Forelimb muscle (tissue), 1 donor: ENCODE measurements around the gene PDE11A. TPM values are rescaled to one million over a fixed set of nuclear protein-coding genes. Genes with fewer than 3 reads are reported as not detected.
"Not testable (repeated sequence)": the region's sequence is repeated elsewhere in the genome, so short reads cannot be mapped to it uniquely, and the experiment has no call there.

ENCODE experiments used
- DNase-seq: peaks from one replicate; pipeline ENCODE4 v3.0.0-alpha.2; 2013; ENCODE audit warnings: low read depth
- polyA plus RNA-seq: library from polyadenylated mRNA; unstranded; fragments of 120-200 nt; gene quantifications from one replicate; pipeline ENCODE4 v1.2.1, GENCODE V29; 2013; ENCODE audit not compliant: insufficient read length

The PDE11A gene
- polyA plus RNA-seq, 1 donor: 1.00 TPM

DNA sequence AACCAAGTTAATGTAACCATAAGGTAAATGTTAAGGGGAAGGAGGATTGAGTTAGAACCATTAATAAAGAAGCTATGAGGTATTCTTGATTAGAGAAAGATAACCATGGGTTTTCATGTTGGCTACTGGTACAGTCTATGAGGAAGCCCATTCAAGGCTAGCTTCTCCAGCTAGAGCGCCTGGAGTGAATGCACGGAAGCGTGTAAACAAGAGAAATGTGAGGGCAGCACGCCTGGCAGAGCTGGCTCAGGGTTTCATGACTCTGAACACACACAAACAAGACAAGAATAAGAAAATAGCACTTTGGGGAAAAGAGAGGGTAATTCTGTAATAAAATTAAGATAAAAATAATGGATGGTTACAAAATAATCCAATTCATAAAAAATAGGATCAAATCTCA, 255.3 kb downstream of the PDE11A start:
- no peak for DNase-seq

DNA sequence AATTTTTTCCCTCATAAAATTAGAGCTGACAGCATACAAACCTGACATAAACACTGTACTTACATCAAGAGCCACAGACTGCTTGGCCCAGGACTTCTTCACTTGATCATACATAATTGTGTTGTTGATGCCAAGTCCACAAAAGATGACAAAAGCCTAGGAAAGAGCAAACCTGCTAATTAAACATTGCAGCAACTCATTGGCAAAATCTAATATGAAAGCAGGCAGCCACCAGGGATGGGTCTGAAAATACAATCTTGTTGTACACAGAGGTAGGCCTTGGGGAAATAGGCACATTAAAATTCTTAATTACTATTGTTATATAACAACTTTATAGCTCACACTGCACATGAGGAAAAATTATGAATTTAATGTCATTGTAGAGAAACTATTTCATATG, 255.8 kb downstream of the PDE11A start:
- no peak for DNase-seq

DNA sequence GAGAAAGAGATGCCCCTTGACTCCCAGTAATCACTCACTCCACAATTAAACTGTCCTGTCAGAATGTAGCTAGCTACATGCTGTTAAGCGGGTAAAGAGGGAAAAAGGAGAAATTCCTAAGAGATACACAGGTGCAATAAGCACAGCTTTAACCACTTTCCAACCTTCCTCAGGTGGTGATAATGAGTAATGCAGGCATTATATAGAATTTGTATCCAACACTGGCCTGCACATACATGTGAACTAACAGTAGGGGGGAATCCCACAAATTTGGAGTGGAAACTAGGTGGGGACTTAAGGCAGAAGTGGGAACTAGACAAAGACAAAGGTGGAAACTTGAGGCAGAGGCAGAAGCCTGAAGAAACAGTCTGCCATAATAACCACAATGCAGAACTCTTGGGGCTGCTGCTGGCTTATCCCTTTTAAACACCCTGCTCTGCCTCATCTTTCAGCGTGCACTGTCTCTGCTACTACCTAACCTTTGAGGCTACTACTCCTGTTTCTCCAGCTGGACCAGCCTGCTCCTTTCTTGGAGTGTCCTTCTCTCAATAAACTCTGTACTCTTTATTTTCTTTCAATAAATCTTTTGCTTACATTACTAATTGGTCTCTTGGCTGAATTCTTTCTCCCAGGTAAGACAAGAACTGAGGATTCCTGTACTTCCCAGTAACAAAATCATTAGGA, 259.7 kb downstream of the PDE11A start:
- DNase-seq: no peak

DNA sequence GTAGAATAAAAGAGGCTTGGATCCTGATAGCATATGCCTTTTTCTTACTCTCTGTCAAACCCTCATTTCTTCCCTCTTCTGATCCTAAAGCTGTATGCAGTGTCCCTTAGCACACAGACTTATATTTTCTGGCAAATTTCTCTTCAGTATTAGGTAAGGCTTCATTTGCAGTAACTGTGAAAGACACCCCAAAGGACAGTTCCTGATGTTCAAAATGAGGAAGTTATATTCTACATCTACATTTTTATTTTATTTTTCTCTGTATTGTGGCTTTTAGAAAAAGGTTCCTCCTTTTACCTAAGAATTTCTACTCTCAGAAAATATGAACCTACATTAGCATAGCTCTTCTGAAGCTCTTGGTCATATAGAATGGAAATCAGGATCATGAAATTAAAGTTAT, 261.7 kb downstream of the PDE11A start:
- DNase-seq: no peak

DNA sequence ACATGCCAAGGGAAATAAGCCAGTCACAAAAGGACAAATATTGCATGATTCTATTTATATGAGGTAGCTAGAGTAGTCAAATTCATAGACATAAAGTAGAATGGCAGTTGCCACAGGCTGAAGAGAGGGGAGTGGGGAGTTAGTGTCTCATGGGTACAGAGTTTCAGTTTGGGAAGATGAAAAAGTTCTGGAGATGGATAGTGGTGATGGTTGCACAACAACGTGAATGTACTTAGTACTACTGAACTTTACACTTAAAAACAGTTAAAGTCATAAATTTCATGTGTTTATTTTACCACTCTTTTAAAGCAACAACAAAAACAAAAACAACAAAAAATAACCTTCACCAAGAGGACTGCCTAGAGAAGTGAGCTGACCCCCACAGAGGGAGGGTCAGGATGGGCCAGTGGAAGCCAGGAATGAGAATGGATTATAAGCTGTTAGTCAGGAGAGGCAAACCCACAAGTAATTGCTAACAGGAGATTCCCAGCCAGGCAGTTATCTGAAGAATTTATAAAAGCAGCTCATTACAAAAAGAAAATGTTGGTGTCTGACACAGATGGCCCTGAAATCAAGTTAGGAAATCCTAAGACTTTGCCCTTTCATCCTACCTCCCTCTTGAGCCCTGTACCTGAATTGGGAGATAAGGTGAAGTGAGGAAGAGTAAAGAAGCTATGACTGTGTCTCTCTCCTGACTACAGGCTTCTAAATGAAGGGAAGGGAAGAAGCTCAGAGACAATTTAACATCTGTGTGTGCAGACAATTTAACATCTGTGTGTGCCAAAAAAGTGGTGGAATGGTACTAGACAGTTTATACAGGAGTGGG, 263.4 kb downstream of the PDE11A start:
- no peak for DNase-seq

DNA sequence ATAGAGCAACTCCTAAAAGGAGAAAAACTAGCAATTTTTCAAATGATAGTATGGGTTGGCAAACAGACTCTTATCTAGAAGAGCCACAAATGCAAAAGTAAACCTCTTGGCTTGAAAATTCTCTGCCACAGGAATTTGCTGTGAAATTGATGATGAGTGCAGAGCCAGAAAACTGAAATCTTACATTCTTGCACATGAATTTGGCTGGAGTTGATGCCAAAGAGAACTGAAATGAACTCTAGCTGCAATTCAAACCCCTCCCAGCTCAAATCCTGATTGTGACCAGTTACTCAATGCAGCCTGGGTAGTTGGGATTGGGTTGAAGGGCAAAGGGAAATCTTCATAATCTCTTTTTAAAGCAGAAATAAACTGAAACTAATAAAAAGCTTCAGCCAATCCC, 266.6 kb downstream of the PDE11A start:
- no peak for DNase-seq

DNA sequence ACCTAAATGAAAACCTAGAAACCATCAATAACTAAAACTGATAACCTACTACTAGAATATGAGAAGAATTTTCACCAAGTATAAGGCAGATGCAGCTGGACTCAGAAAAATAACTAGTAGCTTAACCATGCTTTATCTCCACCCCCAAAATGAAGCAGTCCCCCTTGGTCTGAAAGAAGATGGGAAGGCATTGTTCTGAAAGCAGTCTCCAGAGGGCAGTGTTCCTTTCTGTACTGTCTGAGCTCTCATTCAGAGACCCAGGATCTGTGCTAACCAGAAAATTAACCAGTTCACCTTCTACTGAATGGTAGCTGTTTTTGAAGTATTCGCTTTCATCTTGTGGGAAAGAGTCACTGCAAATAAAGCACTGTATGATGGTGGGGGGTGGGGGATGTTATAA, 273.0 kb downstream of the PDE11A start:
- DNase-seq: no peak

DNA sequence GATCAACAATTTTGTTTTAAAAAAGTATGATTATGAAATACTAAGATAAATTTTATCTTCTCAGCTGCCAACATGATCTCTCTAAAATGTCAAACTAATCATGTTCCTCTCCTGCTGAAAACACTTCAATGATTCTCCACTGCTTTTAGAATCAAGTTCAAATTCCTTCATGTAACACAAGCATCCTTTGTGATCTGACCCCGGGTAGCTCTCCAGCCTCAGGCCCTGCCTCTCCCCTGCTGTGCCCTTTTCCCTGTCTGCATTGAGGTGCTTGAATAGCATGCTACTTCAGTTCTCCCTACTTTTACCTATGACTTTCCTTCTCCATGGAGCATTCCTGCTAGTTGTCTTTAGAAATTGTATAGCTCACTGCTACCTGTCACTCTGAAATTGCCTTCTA, 274.8 kb downstream of the PDE11A start:
- DNase-seq: no peak

DNA sequence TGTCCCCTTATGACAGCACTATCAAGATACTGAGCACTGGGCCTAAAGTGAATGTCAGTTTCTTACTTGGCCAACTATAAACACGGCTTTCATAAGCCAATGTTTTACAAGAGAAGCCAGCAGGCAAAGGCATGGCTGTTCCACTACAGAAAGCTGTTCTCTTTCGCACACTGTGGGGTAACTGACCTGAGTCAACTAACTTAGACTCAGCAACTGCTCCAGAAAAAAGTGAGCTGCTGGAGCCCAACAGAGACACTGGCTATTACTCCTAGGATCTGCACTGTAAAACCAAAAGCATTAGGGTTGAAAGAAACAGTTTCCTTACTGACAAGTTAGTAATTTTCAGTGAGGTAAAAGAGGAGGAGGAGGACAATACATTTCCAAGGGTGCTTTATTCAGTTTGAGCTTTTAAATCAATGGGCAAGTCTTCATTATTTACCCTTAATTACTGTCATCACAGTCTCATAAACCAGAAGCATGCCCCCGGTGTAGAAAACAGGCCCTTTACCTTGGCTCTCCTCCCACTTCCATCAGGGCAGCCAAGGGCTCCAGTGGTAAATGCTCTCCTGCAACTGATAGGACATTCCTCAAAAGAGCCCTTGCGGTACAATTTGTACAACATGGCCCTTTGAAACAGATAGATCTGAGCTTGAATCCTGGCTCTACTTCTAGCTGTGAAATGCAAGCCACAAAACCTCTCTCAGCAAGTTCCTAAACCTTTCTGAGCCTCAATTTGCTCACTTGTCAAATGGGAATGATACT, 275.7 kb downstream of the PDE11A start:
- no peak for DNase-seq

DNA sequence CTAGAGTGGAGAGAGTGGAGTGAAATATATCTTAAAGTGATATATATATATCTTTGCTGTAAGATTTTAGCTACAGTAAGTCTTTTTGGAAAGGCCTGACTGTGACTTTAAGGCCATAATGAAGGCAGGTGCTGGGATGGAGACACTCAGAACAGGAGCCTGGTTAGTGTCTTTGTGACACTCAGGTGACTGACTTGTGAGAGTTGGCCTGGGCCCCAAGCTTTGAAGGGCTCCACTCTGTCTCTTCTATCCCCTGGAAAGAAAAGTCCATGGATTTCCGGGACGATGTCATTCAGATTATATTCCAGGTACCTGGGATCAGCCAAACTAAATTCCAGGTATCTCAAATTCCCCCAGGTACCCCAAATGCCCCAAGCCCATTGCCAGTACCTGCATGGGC, 276.6 kb downstream of the PDE11A start:
- DNase-seq: no peak

DNA sequence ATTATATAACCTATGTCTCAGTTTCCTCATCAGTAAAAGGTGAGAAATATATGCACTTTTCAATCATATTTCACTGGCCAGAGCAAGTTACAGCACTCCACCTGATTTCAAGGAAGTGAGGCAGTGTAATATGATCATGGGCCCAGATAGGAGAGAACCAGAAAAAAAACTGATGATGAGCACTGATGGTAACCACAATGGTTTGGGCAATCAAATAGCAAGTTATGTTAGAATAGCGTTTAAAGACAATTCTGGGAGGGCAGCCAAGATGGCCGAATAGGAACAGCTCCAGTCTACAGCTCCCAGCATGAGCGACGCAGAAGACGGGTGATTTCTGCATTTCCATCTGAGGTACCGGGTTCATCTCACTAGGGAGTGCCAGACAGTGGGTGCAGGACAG, 287.4 kb downstream of the PDE11A start:
- DNase-seq: not testable (repeated sequence)

DNA sequence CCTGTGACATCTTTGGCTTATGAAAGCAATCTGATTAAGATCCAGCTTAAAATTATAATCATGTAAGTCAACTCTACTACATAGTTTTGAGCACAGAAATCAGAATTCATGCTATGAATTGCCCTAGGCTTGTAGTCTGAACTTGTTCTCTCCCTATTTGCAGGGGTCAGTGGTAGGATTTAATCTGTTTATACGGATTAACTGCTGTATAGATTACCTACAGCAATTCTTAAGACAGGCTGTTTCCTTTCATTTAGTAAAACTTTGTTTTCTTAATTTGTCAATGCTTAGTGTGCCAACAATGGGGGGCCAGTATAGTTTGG, 287.9 kb downstream of the PDE11A start:
- no peak for DNase-seq

DNA sequence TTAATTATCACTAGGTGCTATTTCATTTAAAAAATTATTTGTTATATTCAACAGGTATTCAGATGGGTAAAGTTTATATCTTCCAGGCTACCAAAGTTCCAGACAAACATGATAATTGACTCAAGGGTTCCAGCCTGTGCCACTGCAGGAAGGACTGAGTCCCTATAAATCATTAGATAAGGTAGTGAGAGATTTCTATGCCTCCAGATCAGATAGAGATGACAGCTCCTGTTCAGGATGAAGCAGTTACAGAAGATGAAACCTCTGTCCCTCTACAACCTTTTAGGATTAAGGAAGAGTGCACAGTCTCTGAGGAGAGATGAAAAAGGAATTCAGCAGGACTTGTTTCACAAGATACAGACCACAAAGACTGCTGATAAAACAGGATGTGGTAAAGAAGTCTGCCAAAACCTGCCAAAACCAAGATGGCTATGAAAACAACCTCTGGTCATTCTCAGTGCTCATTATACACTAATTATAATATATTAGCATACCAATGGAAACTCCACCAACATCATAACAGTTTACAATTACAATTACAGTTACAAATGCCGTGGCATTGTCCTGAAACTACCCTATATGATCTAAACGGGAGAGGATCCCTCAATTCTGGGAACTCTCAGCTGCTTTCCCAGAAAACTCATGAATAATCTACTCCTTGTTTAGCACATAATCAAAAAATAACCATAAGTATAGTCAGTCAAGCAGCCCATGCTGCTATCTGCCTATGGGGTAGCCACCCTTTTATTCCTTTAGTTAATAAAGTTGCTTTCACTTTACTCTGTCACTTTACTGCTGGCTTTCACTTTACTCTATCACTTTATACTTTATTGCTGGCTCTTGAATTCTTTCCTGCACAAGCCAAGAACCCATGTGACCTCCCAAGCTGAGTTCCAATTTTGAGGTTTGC, 288.5 kb downstream of the PDE11A start:
- DNase-seq: peak; percentile 11

DNA sequence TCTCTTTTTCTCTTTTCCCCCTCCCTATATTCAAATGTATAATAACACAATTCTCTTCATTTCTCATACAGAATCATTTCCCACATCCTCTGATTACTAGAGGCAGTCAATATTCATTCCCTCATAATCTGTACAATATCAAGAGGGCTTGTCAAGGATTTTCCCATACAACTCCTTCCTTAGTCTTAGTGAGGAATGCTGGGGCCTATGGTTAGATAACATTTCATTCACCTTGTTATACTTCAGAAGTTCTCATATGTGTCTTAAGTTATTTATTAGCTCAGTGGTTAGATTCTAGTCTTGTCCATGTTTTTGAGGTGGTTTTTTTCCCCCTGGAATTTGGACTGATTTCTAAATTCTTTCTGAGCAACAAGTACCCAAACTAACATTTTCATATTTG, 289.5 kb downstream of the PDE11A start:
- DNase-seq: no peak

DNA sequence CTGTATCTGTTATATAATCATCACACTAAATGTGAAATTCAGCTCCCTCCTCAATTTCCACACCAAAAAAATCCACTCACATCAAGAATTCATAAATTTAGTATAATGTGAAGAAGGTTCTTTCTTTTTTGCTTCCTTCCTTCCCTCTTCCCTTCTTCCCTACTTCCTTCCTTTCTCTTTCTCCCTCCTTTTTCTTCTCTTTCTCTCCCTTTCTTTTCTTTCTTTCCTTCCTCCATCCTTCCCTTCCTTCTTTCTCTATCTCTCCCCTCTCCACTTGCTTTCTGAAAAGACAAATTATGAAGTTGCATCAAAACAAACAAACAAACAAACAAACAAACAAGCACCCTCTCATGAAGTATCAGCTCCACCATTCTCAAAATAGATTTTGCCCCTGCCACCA, 290.0 kb downstream of the PDE11A start:
- no peak for DNase-seq

DNA sequence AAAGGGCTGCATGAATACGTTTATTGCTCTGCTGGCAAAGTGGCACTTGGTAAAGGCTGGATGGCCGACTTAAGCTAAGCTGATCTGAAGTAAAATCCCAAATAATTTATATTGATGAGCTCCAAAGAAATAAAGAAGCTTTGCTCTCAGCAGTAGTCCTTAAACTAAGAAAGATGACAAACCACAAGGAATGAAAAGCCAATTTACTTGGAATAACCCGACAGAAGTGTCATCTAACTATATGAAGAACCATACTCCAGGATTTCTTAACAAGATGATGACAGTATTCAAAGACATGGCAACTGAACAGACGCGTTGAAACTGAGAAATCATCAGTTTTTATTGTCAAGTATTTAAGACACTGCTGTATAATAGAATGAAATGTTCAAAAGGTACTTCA, 294.1 kb downstream of the PDE11A start:
- no peak for DNase-seq

DNA sequence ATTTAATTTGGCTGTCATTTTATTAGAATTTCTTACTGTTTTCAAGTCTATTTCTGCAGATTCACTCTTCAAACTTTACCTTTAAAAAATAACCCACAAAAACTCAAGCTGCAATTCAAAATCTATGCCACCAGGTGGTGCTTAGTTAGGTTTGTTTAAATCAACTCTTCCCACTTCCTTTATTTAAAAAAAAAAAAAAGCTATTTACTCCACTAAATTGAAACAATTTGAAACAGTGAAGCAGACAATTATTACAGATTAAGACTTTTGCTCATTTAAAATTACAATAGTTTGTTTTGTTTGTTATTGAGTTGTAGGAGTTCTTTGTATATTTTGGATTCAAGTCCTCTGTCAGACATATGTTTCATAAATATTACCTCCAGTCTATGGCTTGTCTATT, 300.0 kb downstream of the PDE11A start:
- no peak for DNase-seq

DNA sequence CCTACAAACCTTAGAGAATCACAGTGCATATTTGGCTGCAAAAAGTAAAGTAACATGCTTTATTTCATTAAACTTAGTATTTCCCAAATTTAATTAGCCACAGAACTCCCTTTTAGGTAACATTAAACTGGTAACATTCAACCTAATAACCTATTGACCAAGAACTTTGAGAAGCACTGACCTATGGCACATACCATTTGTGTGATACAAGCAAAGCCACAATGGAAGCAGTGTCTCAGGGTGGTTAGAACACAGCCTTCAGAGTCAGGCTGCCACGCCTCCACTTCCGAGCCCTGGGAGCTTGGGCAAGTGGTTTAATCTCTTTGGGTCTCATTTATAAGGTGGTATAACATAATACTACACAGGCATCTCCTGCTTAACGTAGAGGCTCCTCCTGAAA, 301.4 kb downstream of the PDE11A start:
- DNase-seq: no peak

DNA sequence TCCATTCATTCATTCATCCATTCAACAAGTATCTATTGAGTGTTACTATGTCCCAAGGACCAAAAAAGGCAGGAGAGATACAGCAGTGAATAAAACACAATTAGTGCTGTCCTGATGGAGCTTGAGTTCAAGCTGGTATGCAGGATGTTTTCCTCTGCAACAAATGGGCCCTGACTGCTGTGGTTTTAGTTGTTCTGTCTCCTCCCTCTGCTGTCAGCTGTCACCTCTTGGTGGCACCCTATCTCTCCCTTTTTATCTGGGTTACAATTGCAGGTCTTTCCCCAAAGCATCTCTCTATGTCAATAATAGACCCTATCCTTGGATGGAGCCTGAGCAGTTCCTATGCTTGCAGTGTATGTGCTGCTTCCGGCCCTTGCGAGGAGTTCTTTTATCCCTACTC, 304.8 kb downstream of the PDE11A start:
- DNase-seq: no peak

DNA sequence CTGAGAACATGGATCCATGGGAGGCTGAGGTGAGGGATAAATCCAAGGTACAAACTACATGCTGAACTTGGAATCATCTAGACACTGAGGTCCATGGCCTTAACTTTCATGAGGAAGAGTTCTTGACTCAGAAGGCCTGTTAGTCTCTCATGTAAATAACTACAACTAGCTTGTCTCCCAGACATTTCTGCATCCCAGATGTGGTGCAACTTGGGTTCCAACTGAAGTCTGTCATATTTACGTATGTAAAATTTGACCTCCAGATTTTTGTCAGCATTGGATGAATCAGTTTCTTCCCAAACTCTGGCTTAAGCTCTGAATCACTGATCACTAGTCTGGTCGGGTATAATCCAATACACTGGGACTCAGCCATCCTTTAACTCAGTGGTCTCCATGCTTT, 306.9 kb downstream of the PDE11A start:
- no peak for DNase-seq

DNA sequence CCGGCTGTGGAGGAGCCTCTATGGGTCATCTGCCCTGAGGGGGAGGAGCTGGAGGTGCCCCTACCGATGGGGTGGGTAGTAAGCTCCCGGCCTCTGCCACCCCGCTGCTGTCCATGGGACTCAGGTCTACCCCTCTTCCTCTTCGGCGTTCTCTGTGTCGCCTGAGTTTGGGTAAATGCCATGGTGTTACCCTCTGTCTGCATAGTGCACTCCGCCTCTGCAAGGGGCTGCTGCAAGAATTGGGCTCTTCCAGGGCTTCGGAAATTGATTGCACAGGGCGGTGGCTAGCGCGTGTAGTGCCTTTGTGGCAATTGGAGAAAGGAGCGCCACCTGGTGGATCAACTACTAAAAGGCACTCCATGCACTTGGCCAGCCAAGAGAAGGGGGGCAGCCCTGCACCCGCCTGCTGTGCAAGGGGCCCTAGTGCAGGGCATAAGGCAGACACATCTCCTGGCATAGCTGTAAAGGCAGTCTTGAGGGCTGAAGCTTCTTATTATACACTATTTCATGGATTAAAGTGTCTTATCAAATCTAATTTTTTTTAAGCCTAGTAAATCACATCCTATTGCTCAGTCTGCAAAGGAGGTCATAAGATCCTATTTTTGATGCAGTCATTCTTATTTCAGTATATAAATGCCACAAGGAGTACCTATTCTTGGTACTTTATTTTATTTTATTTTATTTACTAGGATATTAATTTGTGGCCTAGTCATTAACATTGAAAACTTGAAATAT, 308.9 kb downstream of the PDE11A start:
- no peak for DNase-seq
